AG09309 (cell line): ENCODE results near the gene RYR2.

Experiments used
- DNase-seq: peaks from one replicate; pipeline ENCODE4 v3.0.0-alpha.2; 2010; ENCODE audit warnings: low read depth
- H3K4me3 ChIP-seq: 2 replicates; pipeline ENCODE4 v1.5.1; 2011; ENCODE audit warnings: mild to moderate bottlenecking, low read depth, low read length, moderate library complexity; ENCODE audit not compliant: control insufficient read depth
- TF ChIP-seq, protein P1 (sequence below): IDR thresholded peaks from 2 replicates; pipeline ENCODE4 v1.5.1; 2011; ENCODE audit warnings: mild to moderate bottlenecking, low read depth, low read length, inconsistent platforms; ENCODE audit not compliant: insufficient read depth, control insufficient read depth; ENCODE audit errors: missing control alignments

The RYR2 gene

DNA sequence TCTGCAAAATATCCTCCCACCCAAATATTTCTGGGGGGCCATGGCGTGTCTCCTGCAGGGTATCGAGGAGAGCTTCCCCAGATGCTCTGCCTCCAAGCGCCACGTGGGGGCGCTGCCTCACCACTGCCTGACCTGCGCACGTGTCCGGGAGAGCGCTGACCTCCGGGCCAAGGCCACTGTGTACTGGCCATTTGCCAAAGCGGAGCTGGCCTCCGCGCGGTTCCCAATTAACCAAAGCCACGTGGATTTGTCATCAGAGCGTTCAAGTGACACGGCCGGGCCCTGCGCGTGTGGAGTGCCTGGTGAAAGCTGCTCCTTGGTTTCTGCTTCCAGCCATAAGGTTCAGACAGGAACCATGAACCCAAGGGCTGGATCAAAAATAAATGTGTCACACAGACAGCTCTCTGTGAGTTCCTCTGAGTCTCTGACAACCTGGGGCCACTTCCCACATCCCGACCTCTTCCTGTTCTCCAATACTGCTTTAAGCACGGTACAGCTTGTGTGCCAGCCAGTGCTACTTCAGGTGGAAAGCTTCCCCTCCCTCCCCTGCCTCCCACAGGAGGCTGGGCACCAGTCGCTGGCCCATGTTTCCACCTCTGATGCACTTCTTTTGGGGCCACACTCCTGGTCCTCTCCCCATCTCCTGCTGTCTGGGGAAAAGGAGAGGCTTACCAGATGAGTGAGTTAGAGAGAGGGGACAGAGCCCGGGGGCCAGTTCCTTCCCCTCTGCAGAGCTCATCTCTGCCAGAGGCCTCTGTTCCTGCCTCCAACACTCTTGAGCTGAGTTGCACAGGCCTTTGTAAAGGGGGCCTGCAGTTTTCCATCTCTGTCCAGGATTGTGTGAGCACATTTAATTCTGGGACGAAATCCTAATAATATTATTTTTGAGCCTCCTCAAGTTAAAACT lies 822.6 kb downstream of the RYR2 start:
- DNase-seq: no peak
- peak overlapping the region; percentile 14 for H3K4me3 ChIP-seq
- TF ChIP-seq, protein P1, sequence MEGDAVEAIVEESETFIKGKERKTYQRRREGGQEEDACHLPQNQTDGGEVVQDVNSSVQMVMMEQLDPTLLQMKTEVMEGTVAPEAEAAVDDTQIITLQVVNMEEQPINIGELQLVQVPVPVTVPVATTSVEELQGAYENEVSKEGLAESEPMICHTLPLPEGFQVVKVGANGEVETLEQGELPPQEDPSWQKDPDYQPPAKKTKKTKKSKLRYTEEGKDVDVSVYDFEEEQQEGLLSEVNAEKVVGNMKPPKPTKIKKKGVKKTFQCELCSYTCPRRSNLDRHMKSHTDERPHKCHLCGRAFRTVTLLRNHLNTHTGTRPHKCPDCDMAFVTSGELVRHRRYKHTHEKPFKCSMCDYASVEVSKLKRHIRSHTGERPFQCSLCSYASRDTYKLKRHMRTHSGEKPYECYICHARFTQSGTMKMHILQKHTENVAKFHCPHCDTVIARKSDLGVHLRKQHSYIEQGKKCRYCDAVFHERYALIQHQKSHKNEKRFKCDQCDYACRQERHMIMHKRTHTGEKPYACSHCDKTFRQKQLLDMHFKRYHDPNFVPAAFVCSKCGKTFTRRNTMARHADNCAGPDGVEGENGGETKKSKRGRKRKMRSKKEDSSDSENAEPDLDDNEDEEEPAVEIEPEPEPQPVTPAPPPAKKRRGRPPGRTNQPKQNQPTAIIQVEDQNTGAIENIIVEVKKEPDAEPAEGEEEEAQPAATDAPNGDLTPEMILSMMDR: peak; percentile 86

DNA sequence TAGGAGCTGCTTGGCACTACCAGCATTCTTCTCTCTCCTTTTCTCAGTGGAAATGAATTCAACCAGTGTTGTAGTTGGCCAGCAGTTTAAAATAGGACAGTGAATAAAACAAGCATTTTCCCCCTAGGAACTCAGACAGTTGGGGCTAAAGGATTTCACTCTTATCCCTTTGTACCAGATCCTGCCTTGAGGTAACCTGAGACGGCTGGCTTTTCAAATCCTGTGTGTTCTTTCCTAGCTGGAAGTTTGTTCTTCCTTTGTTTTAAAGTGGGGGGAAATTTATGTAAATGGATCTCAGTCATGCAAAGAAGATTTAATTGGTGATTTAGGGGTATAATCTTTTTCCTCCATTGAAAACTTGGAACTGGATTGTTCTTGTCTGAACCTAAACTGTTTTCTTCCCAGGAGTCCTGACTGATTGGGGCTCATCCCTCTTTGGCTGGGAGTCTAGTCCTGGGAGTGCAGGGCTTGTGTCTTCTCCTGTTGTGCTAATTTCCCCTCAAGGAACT lies 825.5 kb downstream of the RYR2 start:
- no peak overlapping the region for H3K4me3 ChIP-seq
- DNase-seq: no peak
- TF ChIP-seq, protein P1: no peak

DNA sequence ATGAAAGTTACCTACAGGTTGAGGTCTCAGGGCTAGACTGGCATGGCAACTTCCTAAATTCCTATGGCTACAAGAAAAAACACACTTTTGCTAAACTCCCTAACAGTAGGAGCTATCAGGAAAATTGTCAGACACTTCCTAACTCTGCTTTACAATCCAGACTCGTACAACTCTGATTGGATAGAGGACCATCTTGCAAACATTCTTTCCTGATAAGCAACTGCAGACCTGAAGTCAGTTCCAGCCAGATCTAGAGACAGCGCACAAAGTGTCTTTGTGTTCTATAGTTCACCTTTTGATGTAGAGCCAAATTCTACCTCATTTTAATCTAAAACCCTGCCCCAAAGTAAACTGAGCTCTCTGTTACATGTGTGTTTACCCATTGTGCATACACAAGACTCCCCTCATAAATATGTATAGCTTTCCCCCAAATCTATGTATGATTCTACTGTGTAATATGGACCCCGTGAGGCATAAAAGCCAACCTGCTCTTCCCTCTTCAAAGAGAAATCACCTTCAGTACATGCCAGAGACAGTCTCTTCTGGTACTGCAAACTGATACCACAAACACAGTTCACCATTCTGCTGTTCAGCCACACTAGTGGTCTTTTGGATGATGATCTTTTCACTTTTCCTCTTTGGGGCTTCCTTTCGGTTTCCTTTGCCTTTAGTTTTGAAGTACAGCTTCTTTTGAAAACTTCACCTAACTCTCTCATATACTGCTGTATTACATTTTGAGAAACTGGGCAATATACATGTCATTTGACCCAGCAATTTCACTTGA lies 827.0 kb downstream of the RYR2 start:
- TF ChIP-seq, protein P1: no peak
- no peak for DNase-seq
- no peak overlapping the region for H3K4me3 ChIP-seq

DNA sequence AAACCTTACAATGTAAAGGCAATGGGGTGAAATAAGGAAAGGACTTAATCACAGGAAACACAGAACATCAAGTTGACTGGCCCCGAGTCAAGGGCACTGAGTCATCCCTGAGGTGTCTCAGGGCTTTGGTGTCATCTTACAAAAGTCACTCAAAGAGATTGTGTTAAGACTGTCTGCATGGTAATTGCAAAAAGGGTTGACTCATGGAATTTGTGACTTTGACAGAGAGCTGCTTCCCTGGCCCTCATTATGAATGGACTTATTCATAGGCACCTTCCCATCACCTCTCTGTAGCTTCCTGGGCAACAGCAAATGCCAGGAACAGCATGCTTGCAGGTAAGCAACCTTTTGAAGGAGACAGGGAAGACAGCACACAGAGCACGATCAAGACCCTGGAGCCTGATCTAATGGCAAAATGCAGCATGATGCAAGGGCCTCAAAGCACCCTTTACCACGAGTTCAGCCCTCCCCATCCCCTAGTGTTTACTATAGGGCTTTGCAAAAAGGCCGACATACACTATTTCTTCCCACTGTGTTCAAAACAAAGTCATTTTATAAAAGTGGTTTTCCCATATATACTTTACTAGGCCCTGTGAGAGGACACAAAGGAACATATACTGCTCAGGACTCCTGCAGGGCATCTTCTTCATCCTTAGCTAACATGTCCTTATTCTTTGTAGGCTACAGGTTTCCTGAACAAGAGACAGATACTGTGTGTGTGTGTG lies 831.7 kb downstream of the RYR2 start:
- peak; percentile 5 for DNase-seq
- TF ChIP-seq, protein P1: no peak

DNA sequence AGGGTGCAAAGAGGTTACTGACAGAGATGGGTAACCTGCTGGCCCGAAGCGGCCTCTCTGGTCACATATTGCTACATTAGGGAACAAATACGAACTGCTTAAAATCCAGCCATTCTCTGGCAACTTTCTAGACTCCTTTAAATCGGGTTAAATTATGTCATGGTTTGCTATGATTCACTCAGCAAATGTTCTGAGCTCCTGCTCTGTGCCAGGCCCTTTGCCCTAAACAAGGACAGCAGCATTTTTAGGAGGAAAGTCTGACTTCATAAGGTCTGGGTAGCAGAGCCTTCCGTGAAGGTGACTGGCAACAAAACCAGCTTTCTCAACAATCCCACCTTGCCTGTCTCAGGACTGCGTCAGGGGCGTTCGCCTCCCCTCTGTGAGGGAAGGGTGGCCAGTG lies 833.3 kb downstream of the RYR2 start:
- DNase-seq: no peak
- TF ChIP-seq, protein P1: no peak

More for the DNA sequence above, 831.7 kb downstream of the RYR2 start:
- H3K4me3 ChIP-seq: no peak overlapping the region

DNA sequence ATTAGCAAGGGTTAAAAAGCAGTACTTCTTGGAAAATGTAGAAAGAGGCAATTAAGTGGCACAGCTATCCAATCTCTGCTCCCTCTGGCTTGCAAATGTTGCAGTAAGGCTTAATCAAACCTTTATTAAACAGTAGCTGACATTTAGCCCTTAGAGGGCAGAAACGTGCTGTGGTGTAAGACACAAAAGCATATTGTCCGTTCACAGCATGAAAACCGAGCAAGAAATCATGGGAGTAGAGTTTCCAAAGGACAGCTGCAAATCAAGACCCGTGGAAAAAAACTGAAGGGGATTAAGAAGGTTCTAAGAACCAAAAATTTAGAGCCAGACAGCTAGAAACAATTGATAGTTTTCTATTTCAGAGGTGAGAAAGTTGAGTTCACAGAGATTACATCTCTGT lies 835.6 kb downstream of the RYR2 start:
- TF ChIP-seq, protein P1: no peak
- no peak overlapping the region for H3K4me3 ChIP-seq
- no peak for DNase-seq

More for the DNA sequence above, 833.3 kb downstream of the RYR2 start:
- H3K4me3 ChIP-seq: no peak overlapping the region
